CD14-positive monocyte (primary cell): ENCODE results near the gene IFNG. TPM values are rescaled to one million over a fixed set of nuclear protein-coding genes. Genes with fewer than 3 reads are reported as not detected.

Experiments
- DNase-seq, 3 donors: peaks; one replicate each; pipeline ENCODE4 v3.0.0-alpha.2; 2011 to 2022
- H2AFZ ChIP-seq: 2 replicates; pipeline ENCODE4 v1.6.0; 2012; ENCODE audit warnings: mild to moderate bottlenecking, low read depth, low read length, inconsistent platforms; ENCODE audit not compliant: insufficient read depth, poor library complexity, severe bottlenecking
- H3K27ac ChIP-seq, 2 donors: 1 replicate in 1 of 2; 2 replicates in 1 of 2; pipeline ENCODE4 v1.5.1; 2012 to 2013; ENCODE audit warnings: low read length in 2 of 2, control low read depth in 1 of 2, inconsistent platforms in 1 of 2, low read depth in 1 of 2, mild to moderate bottlenecking in 1 of 2
- H3K27me3 ChIP-seq, 2 donors: one replicate each; pipeline versions ENCODE4 v1.6.0 to v1.6.1; 2011 to 2013; ENCODE audit warnings: low read length in 2 of 2; ENCODE audit not compliant: control insufficient read depth in 2 of 2, insufficient read depth in 2 of 2
- H3K36me3 ChIP-seq, 2 donors: replicated peaks in 1 of 2; 1 replicate in 1 of 2; 2 replicates in 1 of 2; pipeline versions ENCODE4 v1.5.1 to v1.6.1; 2012 to 2013; ENCODE audit warnings: low read length in 2 of 2, control low read depth in 1 of 2, inconsistent platforms in 1 of 2, mild to moderate bottlenecking in 1 of 2; ENCODE audit not compliant: insufficient read depth in 2 of 2, control insufficient read depth in 1 of 2
- H3K4me1 ChIP-seq, 2 donors: 1 replicate in 1 of 2; 2 replicates in 1 of 2; pipeline versions ENCODE4 v1.5.1 to v1.6.1; 2012 to 2013; ENCODE audit warnings: low read length in 2 of 2, control low read depth in 1 of 2, inconsistent platforms in 1 of 2, mild to moderate bottlenecking in 1 of 2, moderate library complexity in 1 of 2; ENCODE audit not compliant: insufficient read depth in 2 of 2, control insufficient read depth in 1 of 2
- H3K4me2 ChIP-seq: replicated peaks from 2 replicates; pipeline ENCODE3; 2012; ENCODE audit warnings: low read length, moderate library complexity, mild to moderate bottlenecking; ENCODE audit not compliant: poor library complexity, severe bottlenecking; ENCODE audit errors: extremely low read depth
- H3K4me3 ChIP-seq, 3 experiments: fragments of 200-600 bp in 1 of 3; sonication (generic) in 1 of 3; replicated peaks in 1 of 3; 1 replicate in 2 of 3; 2 replicates in 1 of 3; pipeline ENCODE4 v1.5.1; 2011 to 2013; ENCODE audit warnings: low read length in 3 of 3, mild to moderate bottlenecking in 3 of 3, control low read depth in 2 of 3, low read depth in 2 of 3, inconsistent platforms in 1 of 3, moderate library complexity in 1 of 3
- H3K79me2 ChIP-seq: 2 replicates; pipeline ENCODE4 v1.6.0; 2012; ENCODE audit warnings: mild to moderate bottlenecking, control low read depth, inconsistent platforms, low read length, moderate library complexity; ENCODE audit not compliant: insufficient read depth
- H3K9ac ChIP-seq: 2 replicates; pipeline ENCODE4 v1.6.0; 2017; ENCODE audit warnings: low read length, mild to moderate bottlenecking; ENCODE audit not compliant: insufficient read depth, poor library complexity, severe bottlenecking
- H3K9me3 ChIP-seq, 2 donors: replicated peaks in 1 of 2; 1 replicate in 1 of 2; 2 replicates in 1 of 2; pipeline versions ENCODE4 v1.5.1 to v1.6.1; 2012 to 2013; ENCODE audit warnings: low read length in 2 of 2, control low read depth in 1 of 2; ENCODE audit not compliant: control insufficient read depth in 1 of 2, insufficient read depth in 1 of 2
- H4K20me1 ChIP-seq: 2 replicates; pipeline ENCODE4 v1.6.0; 2012; ENCODE audit warnings: mild to moderate bottlenecking, low read length, control low read depth, moderate library complexity; ENCODE audit not compliant: insufficient read depth
- H3K27ac Mint-ChIP-seq, 7 donors: one replicate each; pipeline ENCODE4 v1.8.0; 2020; ENCODE audit warnings: mild to moderate bottlenecking in 7 of 7, mixed read lengths in 7 of 7, moderate library complexity in 6 of 7, inconsistent platforms in 2 of 7
- H3K27me3 Mint-ChIP-seq, 3 donors: one replicate each; pipeline ENCODE4 v1.8.0; 2021 to 2022; ENCODE audit warnings: low read depth in 3 of 3, mild to moderate bottlenecking in 3 of 3, mixed read lengths in 3 of 3, moderate library complexity in 3 of 3, inconsistent platforms in 1 of 3
- H3K36me3 Mint-ChIP-seq, 2 donors: one replicate each; pipeline ENCODE4 v1.8.0; 2020; ENCODE audit warnings: mixed read lengths in 2 of 2, inconsistent platforms in 1 of 2, mild to moderate bottlenecking in 1 of 2
- H3K4me1 Mint-ChIP-seq: one replicate; pipeline ENCODE4 v1.8.0; 2020; ENCODE audit warnings: mild to moderate bottlenecking, mixed read lengths
- H3K4me3 Mint-ChIP-seq, 2 donors: one replicate each; pipeline ENCODE4 v1.8.0; 2020; ENCODE audit warnings: mild to moderate bottlenecking in 2 of 2, mixed read lengths in 2 of 2, moderate library complexity in 1 of 2
- H3K9me3 Mint-ChIP-seq, 7 donors: one replicate each; pipeline ENCODE4 v1.8.0; 2020 to 2022; ENCODE audit warnings: mixed read lengths in 7 of 7, mild to moderate bottlenecking in 6 of 7, moderate library complexity in 6 of 7, inconsistent platforms in 2 of 7
- CTCF ChIP-seq: fragments of 200-600 bp; IDR thresholded peaks from one replicate; pipeline ENCODE4 v1.8.0; 2022; ENCODE audit warnings: antibody characterized with exemption, mild to moderate bottlenecking
- WGBS: methylation state at CpG from one replicate; pipeline ENCODE4 v1.1.5; 2013; ENCODE audit warnings: missing lambda C conversion rate; ENCODE audit not compliant: insufficient coverage; 5-methylcytosine and 5-hydroxymethylcytosine counted together
- intact Hi-C, 2 donors: fragments of 100-400 bp; cut with micrococcal nuclease; formaldehyde crosslinking; loops; one replicate each; pipeline versions ENCODE4 v1.15.0 to v1.15.1; 2023
- polyA plus RNA-seq, 3 donors: library from polyadenylated mRNA; depleted of rRNA in 1 of 3; unstranded in 2 of 3; stranded (reverse) in 1 of 3; fragments of 300-500 nt in 2 of 3; fragments of >200 nt in 1 of 3; fragmentation: Illumina TruSeq in 2 of 3; gene quantifications; 1 replicate in 2 of 3; 2 replicates in 1 of 3; pipeline ENCODE4 v1.2.3, GENCODE V29; 2012 to 2021

IFNG gene
- polyA plus RNA-seq, 3 donors: not detected

- Mint-ChIP-seq H3K27me3 (peaks cover 0 to 6% (median 0%) of the 10 kb centered on the region in 3 donors), H3K36me3 (no peaks in the 10 kb centered on the region), H3K27ac (no peak overlapping the region), H3K4me3 (no peak overlapping the region), H3K9me3 (peaks cover 0 to 2% (median 0%) of the 10 kb centered on the region in 7 donors), H3K4me1 (no peaks in the 10 kb centered on the region)
- Histone ChIP-seq H2AFZ (no peak overlapping the region), H3K27ac (no peak overlapping the region), H3K79me2 (no peaks in the 10 kb centered on the region), H3K9ac (no peak overlapping the region), H4K20me1 (no peaks in the 10 kb centered on the region), H3K4me3 (no peak overlapping the region), H3K4me1 (no peaks in the 10 kb centered on the region), H3K27me3 (no peaks in the 10 kb centered on the region), H3K4me2 (no peak overlapping the region), H3K36me3 (no peaks in the 10 kb centered on the region), H3K9me3 (no peaks in the 10 kb centered on the region)
- TF ChIP-seq CTCF: no peak
- DNase-seq: no peak
- intact Hi-C loops: no loop called here
- WGBS: no CpG with 5 or more reads among the region's 1 CpG
Measured at GRCh38 chr12:68199127-68199526, 39.6 kb upstream of the IFNG start.

GRCh38 chr12:68198507-68199086 is 39.1 kb upstream of the IFNG start:
- Mint-ChIP-seq H3K9me3 (peaks cover 0 to 2% (median 0%) of the 10 kb centered on the region in 7 donors), H3K27me3 (peaks cover 0 to 5% (median 0%) of the 10 kb centered on the region in 3 donors), H3K36me3 (no peaks in the 10 kb centered on the region), H3K27ac (no peak overlapping the region), H3K4me3 (no peak overlapping the region), H3K4me1 (no peaks in the 10 kb centered on the region)
- no peak for DNase-seq
- Histone ChIP-seq H3K9me3 (no peaks in the 10 kb centered on the region), H2AFZ (no peak overlapping the region), H3K4me3 (no peak overlapping the region), H4K20me1 (no peaks in the 10 kb centered on the region), H3K4me2 (no peak overlapping the region), H3K27me3 (no peaks in the 10 kb centered on the region), H3K27ac (no peak overlapping the region), H3K9ac (no peak overlapping the region), H3K36me3 (no peaks in the 10 kb centered on the region), H3K79me2 (no peaks in the 10 kb centered on the region), H3K4me1 (no peaks in the 10 kb centered on the region)
- WGBS: 92% methylated on average over 5 of the region's 12 CpGs
- TF ChIP-seq CTCF: no peak
- intact Hi-C loops: no loop called here
